ENCODE data around the gene CTDSP1. TPM values are rescaled to one million over a fixed set of nuclear protein-coding genes. Genes with fewer than 3 reads are reported as not detected.

The CTDSP1 gene
- total RNA-seq, 4 donors from 2014 or later, result 74.7 to 163 (median 96.3) TPM

DNA sequence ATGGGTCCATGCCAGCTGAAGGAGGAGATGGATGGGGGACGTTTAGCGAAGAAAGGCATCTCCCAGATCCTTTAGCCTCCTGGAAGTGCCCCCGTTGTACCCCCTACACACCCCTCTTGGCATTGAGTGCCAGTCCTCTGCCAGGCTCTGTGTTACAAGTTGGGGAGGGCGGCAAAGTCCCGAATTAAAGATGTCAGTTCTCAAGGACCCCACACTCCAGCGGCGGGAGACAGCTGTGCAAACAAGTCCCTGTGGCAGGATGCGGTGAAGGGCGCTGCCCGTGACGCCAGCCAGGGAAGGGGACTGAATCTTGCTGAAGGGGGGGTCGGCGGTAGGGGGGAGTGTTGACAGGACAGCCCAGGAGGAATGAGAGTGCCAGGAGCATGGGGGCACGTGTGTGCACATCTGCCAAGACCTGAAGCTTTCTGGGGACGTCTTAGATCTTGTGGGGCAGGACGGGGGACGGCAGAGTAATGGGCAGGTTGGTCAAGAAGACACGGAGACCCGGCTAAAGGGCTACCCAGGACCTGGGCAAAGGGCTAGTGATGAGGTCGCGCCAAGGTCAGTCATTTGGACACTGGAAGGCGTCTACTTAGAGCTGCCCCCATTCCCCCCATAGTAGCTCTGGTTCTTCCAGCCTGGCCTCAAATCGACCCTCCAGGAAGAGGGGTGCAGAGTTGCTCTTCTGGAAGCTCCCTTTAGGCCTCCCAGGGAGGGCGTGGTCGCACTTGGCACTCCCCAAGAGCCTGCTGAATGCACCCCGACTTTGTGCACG lies 2.8 kb upstream of the CTDSP1 start:
- TF ChIP-seq, protein P1, sequence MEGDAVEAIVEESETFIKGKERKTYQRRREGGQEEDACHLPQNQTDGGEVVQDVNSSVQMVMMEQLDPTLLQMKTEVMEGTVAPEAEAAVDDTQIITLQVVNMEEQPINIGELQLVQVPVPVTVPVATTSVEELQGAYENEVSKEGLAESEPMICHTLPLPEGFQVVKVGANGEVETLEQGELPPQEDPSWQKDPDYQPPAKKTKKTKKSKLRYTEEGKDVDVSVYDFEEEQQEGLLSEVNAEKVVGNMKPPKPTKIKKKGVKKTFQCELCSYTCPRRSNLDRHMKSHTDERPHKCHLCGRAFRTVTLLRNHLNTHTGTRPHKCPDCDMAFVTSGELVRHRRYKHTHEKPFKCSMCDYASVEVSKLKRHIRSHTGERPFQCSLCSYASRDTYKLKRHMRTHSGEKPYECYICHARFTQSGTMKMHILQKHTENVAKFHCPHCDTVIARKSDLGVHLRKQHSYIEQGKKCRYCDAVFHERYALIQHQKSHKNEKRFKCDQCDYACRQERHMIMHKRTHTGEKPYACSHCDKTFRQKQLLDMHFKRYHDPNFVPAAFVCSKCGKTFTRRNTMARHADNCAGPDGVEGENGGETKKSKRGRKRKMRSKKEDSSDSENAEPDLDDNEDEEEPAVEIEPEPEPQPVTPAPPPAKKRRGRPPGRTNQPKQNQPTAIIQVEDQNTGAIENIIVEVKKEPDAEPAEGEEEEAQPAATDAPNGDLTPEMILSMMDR (IDR thresholded peaks at IDR 0.05; ENCODE audit: low read depth), result no peak

DNA sequence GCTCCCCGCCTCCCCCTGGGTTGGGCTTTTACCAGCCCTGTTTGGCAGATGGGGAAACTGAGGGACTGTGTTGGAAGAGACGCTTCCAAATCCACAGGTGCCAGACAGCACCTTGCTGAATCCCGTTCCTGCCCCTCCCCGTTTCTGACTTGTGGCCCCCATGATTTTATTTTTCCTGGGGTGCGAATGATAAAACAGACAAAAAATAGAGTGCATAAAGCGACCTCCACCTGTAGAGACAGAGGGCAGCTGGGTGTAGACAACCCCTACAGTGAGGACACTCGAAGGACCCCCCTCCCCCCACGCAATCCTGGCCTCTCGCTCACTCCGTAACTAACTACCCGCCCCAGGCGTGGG lies 2.2 kb upstream of the CTDSP1 start:
- TF ChIP-seq, protein P1 (IDR thresholded peaks at IDR 0.05; ENCODE audit: low read depth), result no peak

DNA sequence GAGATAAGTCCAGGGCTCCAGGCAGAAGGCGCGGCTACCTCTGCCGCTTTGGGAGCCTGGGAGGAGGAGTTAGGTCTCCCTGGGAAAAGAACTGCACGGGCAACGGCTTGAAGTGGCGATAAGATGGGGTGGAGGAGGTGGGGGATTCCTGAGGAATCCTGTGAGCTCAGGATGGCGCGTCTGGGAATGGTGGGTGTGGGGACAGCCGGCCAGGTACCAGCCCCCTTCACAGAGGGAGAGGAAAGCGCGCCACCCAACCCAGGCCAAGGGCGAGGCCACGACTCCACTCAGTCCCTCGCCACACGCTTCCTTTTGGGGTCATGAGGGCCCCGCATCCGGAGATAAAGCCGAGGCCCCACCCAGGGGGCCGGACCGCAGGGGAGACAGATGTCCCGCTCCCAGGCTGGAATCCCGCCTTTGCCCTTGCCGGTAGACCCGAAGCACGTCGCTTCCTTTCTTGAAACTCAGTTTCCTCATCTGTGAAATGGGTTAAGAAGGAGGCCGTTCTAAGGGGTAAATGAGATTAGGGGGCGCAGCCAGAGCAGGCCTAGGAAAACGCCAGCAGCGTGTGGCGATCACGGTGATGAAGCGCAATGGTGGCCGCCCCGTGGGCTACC lies 1.7 kb upstream of the CTDSP1 start:
- TF ChIP-seq, protein P1 (IDR thresholded peaks at IDR 0.05; ENCODE audit: low read depth), result no peak

DNA sequence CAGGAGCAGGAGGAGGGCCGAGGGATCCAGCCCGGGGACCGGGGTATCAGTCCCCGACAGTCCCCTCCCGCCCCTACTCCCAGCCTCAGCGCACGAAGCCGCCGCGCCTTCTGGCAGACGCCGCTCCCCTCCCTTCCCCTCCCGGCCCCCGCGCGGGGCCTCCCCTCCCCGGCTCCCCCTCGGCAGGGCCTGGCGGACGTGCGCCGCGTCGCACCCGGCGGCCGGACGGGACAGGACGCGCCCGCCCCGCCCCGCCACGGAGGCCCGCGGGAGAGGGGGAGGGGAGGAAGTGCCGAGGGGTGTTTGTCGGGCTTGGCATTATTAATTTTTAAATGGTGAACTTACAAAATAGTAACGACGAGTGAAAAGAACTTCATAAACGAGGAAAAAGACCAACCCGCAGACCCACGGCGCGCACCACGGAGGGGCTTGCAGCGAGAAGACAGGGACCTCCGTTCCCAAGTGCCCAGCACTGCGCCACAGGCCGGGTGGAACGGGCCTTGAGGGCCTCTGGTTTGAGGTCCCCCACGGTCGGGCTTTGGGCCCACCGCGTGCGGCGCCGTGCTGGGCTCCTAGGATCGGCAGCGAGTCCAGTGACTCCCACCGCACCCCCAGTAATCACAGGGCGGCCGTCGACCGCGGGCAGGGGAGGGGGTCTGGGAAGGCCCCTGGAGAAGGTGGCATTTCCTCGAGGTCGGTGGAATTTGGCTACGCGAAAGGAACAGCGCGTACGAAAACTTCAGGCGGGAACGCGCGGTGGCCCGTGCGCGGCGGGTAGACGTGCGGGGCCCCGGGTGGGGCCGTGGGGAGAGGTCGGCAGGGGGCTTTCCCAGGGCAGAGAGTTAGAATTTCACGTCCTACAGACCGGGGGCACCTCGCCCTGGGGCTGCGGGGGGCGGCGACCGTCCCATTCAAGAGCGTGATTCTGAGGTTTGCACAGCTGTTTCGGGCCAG lies 954 bp upstream of the CTDSP1 start:
- TF ChIP-seq, protein P1 (IDR thresholded peaks at IDR 0.05; ENCODE audit: low read depth), result no peak

DNA sequence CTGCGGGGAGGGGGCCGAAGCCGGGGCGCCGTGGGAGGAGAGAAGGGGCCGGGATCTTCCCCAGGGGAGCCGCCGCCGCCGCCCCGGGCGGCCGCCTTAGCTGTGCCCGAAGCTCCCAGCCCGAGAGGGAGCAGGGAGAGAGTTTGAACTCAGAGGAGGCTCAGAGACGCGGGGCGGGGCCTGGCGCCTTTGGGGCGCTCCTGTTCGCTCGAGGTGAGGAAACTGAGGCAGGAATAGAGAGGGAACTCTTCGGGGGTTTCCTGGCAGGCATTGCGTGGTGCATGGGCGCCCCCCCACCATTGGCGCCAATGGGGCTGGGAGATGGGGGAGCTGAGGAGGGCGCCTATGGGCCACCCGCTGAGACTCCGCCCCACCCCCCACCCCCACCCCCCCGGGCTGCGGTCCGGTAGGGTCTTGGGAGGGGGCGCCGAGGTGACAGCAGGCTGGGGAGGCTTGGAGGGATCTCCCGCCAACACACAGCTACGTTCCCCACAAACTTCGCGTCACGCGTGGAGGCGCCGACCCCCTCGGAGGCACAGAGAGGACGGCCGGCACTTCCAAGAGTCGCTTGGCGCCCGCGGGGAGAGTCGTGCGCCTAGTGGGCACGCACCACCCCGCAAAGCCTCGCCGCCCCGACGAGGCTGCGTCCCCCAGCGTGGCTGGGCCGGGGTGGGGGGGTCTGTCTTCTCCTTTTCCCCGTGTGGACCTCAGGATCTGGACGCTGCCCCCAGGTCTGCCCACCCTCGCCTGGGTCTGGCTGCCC lies 680 bp downstream of the CTDSP1 start:
- TF ChIP-seq, protein P1 (IDR thresholded peaks at IDR 0.05; ENCODE audit: low read depth), result no peak

DNA sequence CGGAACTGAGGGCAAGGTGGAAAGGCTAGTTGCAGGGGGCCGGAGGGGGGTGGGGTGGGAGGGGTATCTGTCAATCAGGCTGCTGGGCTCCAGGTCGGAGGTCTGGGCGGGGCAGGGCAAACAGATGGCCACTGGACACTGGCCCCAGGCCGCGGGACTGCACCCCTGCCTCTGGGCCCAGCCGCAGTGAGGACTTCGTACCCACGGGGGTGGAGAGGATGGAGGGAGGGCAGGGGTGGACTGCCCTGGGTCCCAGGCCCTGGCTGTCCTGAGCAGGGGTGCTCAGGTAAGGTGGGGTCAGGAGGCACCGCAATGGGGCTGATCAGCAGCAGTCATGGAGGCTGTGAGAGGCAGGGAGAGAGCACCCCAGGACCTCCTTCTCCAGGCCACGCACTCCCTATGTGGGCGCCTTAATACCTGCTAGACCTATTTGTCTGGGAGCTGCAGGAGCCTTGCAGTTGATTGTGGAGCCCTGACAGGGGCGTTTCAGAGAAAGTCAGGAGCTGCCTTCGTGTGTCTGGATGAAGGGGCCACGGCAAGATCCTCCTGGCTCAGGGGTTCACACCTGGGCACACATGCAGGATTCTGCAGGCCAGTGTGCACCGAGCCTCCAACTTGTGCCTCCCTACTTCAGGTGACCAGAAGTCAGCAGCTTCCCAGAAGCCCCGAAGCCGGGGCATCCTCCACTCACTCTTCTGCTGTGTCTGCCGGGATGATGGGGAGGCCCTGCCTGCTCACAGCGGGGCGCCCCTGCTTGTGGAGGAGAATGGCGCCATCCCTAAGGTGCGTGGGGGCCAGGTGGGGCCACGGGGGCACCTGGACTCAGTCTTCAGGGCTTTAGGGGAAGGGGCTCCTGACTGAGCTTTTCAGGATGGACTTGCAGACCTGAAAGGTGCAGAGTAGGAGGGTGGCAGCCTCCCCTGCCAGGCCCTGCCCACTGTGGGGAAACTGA lies 1.5 kb downstream of the CTDSP1 start:
- TF ChIP-seq, protein P1 (IDR thresholded peaks at IDR 0.05; ENCODE audit: low read depth), result no peak
